AG09319 (cell line): ENCODE results near the gene ELL.

Source experiments
- DNase-seq: peaks from one replicate; pipeline ENCODE4 v3.0.0-alpha.2; 2010; ENCODE audit warnings: low read depth; ENCODE audit errors: extremely low read depth
- TF ChIP-seq, protein P1 (sequence below): IDR thresholded peaks from 2 replicates; pipeline ENCODE4 v1.5.1; 2011; ENCODE audit warnings: low read depth, mild to moderate bottlenecking, inconsistent platforms, low read length, moderate library complexity

Gene ELL

DNA sequence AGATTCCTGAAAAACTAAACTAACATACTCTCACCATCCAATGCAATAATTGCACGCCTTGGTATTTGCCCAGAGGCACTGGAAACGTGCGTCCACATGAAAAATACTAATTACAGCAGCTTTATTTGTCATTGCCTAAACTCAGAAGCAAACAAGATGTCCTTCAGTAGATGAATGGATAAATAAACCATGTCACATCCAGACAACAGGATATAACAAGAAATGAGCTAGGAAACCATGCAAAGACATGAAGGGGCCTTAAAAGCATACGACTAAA, 25.0 kb downstream of the ELL start:
- TF ChIP-seq, protein P1, sequence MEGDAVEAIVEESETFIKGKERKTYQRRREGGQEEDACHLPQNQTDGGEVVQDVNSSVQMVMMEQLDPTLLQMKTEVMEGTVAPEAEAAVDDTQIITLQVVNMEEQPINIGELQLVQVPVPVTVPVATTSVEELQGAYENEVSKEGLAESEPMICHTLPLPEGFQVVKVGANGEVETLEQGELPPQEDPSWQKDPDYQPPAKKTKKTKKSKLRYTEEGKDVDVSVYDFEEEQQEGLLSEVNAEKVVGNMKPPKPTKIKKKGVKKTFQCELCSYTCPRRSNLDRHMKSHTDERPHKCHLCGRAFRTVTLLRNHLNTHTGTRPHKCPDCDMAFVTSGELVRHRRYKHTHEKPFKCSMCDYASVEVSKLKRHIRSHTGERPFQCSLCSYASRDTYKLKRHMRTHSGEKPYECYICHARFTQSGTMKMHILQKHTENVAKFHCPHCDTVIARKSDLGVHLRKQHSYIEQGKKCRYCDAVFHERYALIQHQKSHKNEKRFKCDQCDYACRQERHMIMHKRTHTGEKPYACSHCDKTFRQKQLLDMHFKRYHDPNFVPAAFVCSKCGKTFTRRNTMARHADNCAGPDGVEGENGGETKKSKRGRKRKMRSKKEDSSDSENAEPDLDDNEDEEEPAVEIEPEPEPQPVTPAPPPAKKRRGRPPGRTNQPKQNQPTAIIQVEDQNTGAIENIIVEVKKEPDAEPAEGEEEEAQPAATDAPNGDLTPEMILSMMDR = no peak
- DNase-seq = no peak

DNA sequence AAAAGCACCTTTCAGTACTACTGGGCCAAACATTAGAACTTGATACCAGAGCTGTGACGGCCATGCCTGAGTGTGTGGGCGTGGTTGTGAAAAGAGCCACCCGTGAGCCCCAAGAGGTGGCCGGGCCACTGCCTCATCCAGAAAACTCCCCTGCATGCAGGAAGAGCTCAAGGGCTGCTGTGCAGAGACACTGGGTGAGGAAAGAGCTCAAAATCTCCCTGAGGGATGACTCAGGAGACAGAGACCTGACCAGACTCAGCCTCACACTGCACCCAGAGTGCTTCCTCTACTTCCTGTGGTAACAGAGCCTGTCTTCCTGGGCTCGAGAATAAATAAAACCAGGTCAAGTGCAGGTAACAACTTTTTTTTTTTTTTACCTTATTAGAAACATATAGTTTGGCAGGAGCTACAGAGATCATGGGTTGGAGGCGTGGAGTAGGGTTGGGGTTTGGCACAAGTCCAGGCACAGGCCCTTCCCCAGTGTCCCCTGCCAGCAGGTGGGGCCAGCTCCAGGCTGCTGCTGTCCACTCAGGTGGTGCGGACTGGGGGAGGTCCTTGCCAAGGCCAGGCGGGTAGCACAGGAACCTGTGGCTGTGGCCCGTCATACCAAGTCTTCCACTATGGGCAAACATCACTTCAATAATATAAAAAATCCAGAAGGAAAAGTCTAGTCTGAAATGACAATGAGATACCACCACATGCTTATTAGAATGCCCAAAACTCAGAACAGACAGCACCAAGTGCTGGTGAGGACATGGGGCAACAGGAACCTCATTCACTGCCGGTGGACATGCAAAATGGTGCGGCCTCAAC, 25.5 kb downstream of the ELL start:
- TF ChIP-seq, protein P1 = no peak
- DNase-seq = no peak

DNA sequence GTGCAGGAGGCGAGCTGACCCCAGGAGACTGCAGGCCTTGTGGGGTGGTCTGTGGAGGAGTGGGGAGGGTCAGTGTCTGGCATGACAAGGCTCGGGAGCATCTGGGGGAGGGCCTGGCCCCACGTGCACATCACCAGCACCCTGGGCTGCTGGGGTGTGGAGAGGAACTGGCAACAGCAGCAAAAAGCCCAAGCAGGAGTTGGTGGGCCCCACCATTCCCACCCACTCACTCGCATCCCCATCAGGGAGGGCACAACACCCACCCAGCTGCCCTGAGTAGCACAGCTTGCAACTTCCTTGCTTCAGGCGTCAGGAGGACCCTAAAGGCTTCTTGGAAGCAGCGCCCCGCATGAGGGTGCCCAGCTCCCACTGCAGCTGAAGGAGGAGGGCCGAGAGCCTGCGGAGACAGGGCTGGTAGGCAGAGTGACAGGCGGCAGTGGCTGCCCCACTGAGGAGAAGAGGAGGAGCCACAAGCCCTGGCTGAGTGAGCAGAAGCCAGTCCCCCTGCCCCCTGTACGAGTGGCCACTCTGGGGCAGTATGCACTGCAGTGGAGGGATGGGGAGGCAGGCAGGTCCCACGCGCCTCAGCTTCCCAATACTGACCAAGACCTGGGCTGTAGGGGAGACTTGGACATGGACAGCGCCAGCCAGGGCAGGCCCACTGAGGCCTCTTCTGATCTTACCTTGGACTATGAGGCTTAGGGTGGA, 26.5 kb downstream of the ELL start:
- DNase-seq = no peak
- TF ChIP-seq, protein P1 = no peak

DNA sequence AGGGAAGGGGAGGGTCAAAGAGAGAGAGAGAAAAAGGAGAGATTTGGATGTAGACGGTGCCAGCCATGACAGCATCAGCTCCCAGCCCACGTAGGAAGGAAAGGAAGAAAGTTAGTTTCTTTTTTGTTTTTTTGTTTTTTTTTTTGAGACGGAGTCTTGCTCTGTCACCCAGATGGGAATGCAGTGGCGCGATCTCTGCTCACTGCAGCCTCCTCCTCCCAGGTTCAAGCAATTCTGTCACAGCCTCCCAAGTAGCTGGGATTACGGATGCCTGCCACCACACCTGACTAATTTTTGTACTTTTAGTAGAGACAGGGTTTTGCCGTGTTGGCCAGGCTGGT, 27.6 kb downstream of the ELL start:
- DNase-seq = no peak

DNA sequence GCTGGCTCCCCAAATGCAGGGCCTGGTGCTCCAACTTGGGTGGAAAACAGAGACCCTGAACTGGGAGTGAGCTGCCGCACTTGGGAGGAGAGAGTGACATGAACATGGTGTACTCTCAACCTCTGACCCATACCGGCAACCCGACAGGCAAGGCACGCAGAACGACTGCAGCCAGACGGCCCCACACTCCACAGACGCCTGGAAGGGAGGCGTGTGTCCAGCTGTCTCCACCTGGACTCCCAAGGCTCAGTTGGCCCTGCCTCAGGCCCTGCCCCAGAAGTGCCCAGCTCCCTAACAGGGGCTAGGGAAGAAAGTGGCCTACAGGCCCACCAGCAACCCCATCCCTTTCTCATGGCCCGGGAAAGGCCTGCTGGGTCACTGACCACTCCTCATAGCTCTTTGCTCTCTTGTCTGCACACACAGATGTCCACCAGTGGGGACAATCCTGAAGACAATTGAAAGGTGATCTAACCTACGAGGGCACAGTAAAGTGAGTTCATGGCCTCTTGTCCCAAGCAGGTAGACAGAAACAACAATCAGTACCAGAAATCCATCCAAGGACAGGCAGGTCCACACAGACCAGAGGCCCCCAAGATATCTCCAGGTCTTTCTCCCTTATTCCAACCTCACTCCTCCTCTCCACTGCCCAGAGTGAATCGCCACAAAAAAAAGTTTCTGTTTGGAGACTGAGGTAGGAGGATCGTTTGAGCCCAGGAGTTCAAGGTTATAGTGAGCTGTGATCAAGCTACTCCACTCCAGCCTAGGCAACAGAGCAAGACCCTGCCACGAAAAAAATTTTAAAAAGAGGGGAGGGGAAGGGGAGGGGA, 28.2 kb downstream of the ELL start:
- TF ChIP-seq, protein P1 = no peak

More for the DNA sequence above, 27.6 kb downstream of the ELL start:
- TF ChIP-seq, protein P1 = no peak

DNA sequence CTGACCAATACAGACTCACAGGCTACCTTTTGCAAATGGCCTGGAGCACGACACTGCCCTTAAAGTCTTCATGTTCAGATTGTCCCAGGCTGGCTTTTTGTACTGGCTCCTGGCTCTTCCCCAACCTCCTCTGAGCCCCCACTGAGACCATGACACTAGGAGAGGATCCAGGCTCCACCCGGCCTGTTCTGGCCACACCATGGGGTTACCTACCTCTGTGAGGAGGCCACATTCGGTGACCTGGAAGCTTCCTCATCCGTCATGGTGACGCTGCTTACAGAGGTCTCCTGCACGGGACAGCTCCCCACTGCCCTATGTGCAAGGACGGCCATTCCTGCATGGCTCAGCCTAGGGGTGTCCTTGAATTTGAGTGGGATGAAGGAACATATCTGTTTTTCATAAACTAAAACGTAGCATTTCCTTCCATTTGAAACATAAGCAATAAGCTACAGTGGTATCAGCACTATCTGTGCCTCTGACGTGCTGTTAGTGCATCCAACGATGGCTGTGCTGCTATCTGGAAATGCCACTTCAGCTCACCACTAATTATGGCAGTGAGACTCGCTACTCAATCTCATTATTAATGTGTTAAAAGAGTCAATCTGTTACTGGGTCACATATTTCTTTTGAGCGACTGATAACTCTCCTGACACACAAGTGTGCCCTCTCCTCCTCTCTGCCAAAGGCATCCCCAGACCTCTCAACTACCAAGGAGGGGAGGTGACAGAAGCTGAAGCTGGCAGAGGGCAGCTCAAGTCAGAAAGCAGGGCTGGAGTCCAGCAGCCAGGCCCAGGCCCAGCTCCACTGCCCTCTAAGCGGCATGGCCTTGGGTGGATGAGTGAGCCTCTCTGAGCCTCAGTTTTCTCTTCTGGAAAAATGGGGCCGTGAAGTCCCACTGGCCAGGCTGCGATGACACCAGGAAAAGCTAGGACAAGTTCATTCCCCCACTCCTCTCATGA, 29.6 kb downstream of the ELL start:
- TF ChIP-seq, protein P1 = no peak
- no peak for DNase-seq

More for the DNA sequence above, 28.2 kb downstream of the ELL start:
- no peak for DNase-seq
